WI38 (cell line): Measurements from ENCODE around the gene HSD17B11.
"Not testable (repeated sequence)": the region's sequence is repeated elsewhere in the genome, so short reads cannot be mapped to it uniquely, and the experiment has no call there.

Experiments used
- H3K4me3 ChIP-seq: 2 replicates; pipeline ENCODE4 v1.5.1; 2011; ENCODE audit warnings: low read depth, mild to moderate bottlenecking, control low read depth, low read length
- CTCF ChIP-seq: IDR thresholded peaks from 2 replicates; pipeline ENCODE4 v1.5.1; 2012; ENCODE audit warnings: low read depth, mild to moderate bottlenecking, control low read depth, low read length

The HSD17B11 gene

GRCh38 chr4:87399148-87399547 is 8.2 kb upstream of the HSD17B11 start:
- H3K4me3 ChIP-seq: no peak overlapping the region
- TF ChIP-seq CTCF: no peak

GRCh38 chr4:87395851-87396250 is 4.9 kb upstream of the HSD17B11 start:
- not testable (repeated sequence) for H3K4me3 ChIP-seq

- H3K4me3 ChIP-seq: not testable (repeated sequence)
Measured at GRCh38 chr4:87395073-87395472, 4.1 kb upstream of the HSD17B11 start.

GRCh38 chr4:87392183-87392582 is 1.2 kb upstream of the HSD17B11 start:
- no peak for TF ChIP-seq CTCF
- no peak overlapping the region for H3K4me3 ChIP-seq

GRCh38 chr4:87391576-87392054 is 627 bp upstream of the HSD17B11 start:
- peak overlapping the region; percentile 68 for H3K4me3 ChIP-seq
- TF ChIP-seq CTCF: no peak

GRCh38 chr4:87390551-87390890 is 467 bp downstream of the HSD17B11 start:
- H3K4me3 ChIP-seq: peak overlapping the region; percentile 68
- no peak for TF ChIP-seq CTCF

- peak overlapping the region; percentile 68 for H3K4me3 ChIP-seq
Measured at GRCh38 chr4:87390055-87390454, 933 bp downstream of the HSD17B11 start.

GRCh38 chr4:87388901-87389300 is 2.1 kb downstream of the HSD17B11 start:
- TF ChIP-seq CTCF: no peak
- H3K4me3 ChIP-seq: no peak overlapping the region

- no peak for TF ChIP-seq CTCF
Measured at GRCh38 chr4:87387237-87387636, 3.8 kb downstream of the HSD17B11 start.

GRCh38 chr4:87384466-87385132 is 6.4 kb downstream of the HSD17B11 start:
- H3K4me3 ChIP-seq: not testable (repeated sequence)

More at GRCh38 chr4:87387237-87387636, 3.8 kb downstream of the HSD17B11 start:
- H3K4me3 ChIP-seq: no peak overlapping the region
